Trophoblast cell (in vitro differentiated cells and primary cell): ENCODE results near the gene ZNF692.

Experiments
- DNase-seq, 2 donors: peaks; one replicate each; pipeline ENCODE4 v3.0.0-alpha.2; 2016
- H2AFZ ChIP-seq: 2 replicates; pipeline ENCODE4 v1.6.1; 2013; ENCODE audit warnings: low read length, moderate library complexity, mild to moderate bottlenecking; ENCODE audit not compliant: insufficient read depth, poor library complexity
- H2AK5ac ChIP-seq: 2 replicates; pipeline ENCODE4 v1.6.1; 2013; ENCODE audit warnings: mild to moderate bottlenecking, low read length
- H2BK120ac ChIP-seq: 2 replicates; pipeline ENCODE4 v1.6.1; 2013; ENCODE audit warnings: low read length, mild to moderate bottlenecking, moderate library complexity; ENCODE audit not compliant: insufficient read depth, poor library complexity
- H2BK12ac ChIP-seq: 2 replicates; pipeline ENCODE4 v1.6.1; 2013; ENCODE audit warnings: mild to moderate bottlenecking, low read length, moderate library complexity
- H2BK5ac ChIP-seq: 2 replicates; pipeline ENCODE4 v1.6.1; 2013; ENCODE audit warnings: low read length, low read depth, moderate library complexity, mild to moderate bottlenecking; ENCODE audit not compliant: poor library complexity
- H3K14ac ChIP-seq: 2 replicates; pipeline ENCODE4 v1.6.1; 2013; ENCODE audit warnings: mild to moderate bottlenecking, low read length
- H3K18ac ChIP-seq: 2 replicates; pipeline ENCODE4 v1.6.1; 2013; ENCODE audit warnings: mild to moderate bottlenecking, low read length
- H3K23ac ChIP-seq: 2 replicates; pipeline ENCODE4 v1.6.1; 2013; ENCODE audit warnings: low read length
- H3K27ac ChIP-seq: 2 replicates; pipeline ENCODE4 v1.5.1; 2013; ENCODE audit warnings: low read depth, mild to moderate bottlenecking, inconsistent platforms, low read length, moderate library complexity
- H3K27me3 ChIP-seq: 2 replicates; pipeline ENCODE4 v1.6.1; 2013; ENCODE audit warnings: inconsistent platforms, mild to moderate bottlenecking, low read length, moderate library complexity; ENCODE audit not compliant: insufficient read depth
- H3K36me3 ChIP-seq, 2 experiments: 1 replicate in 1 of 2; 2 replicates in 1 of 2; pipeline ENCODE4 v1.6.1; 2013; ENCODE audit warnings: low read length in 2 of 2, mild to moderate bottlenecking in 2 of 2, moderate library complexity in 1 of 2; ENCODE audit not compliant: insufficient read depth in 2 of 2, control insufficient read depth in 1 of 2
- H3K4ac ChIP-seq: 2 replicates; pipeline ENCODE4 v1.6.1; 2013; ENCODE audit warnings: low read depth, mild to moderate bottlenecking, low read length, moderate library complexity
- H3K4me1 ChIP-seq, 2 experiments: 1 replicate in 1 of 2; 2 replicates in 1 of 2; pipeline ENCODE4 v1.6.1; 2013; ENCODE audit warnings: low read length in 2 of 2, mild to moderate bottlenecking in 2 of 2, moderate library complexity in 1 of 2; ENCODE audit not compliant: insufficient read depth in 2 of 2, control insufficient read depth in 1 of 2
- H3K4me2 ChIP-seq: 2 replicates; pipeline ENCODE4 v1.6.1; 2013; ENCODE audit warnings: inconsistent platforms, mild to moderate bottlenecking, low read length, moderate library complexity
- H3K4me3 ChIP-seq: 2 replicates; pipeline ENCODE4 v1.5.1; 2013; ENCODE audit warnings: mild to moderate bottlenecking, low read depth, low read length, inconsistent platforms
- H3K79me1 ChIP-seq: one replicate; pipeline ENCODE4 v1.6.1; 2013; ENCODE audit warnings: low read length
- H3K79me2 ChIP-seq: 2 replicates; pipeline ENCODE4 v1.6.1; 2013; ENCODE audit warnings: low read length, mild to moderate bottlenecking; ENCODE audit not compliant: control insufficient read depth, insufficient read depth, poor library complexity
- H3K9ac ChIP-seq: 2 replicates; pipeline ENCODE4 v1.6.1; 2013; ENCODE audit warnings: mild to moderate bottlenecking, low read length
- H3K9me3 ChIP-seq: 2 replicates; pipeline ENCODE4 v1.6.1; 2013; ENCODE audit warnings: low read depth, mild to moderate bottlenecking, control low read depth, inconsistent platforms, low read length; ENCODE audit not compliant: insufficient read depth
- H4K12ac ChIP-seq: 2 replicates; pipeline ENCODE4 v1.6.1; 2013; ENCODE audit warnings: low read depth, mild to moderate bottlenecking, low read length, moderate library complexity
- H4K8ac ChIP-seq: 2 replicates; pipeline ENCODE4 v1.6.1; 2013; ENCODE audit warnings: low read depth, mild to moderate bottlenecking, low read length, moderate library complexity
- H4K91ac ChIP-seq: one replicate; pipeline ENCODE4 v1.6.1; 2013; ENCODE audit warnings: low read depth, mild to moderate bottlenecking, low read length, moderate library complexity
- WGBS: extraction: QIAGEN DNeasy Blood & Tissue Kit; methylation state at CpG from one replicate; pipeline ENCODE4 v1.1.7; 2013; ENCODE audit warnings: missing lambda C conversion rate; ENCODE audit not compliant: insufficient read length, insufficient coverage; ENCODE audit errors: extremely low coverage; 5-methylcytosine and 5-hydroxymethylcytosine counted together

Gene ZNF692

DNA sequence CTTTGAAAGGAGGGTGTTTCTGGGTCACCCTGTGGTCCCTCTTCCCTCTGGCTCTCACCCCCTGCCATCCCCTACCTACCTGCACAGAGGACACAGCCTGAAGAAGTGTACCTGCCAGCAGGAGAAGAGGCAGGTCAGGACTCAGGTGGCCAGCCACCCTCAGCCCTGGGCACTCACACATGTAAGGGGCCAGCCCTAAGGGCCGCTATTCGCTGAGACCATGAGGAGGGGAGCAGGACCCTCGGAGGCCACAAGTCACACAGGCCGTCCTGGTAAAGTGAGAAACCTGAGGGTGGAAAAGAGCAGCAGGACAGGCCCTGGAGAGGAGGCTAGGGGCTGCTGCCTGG is 1.2 kb downstream of the ZNF692 start:
- no CpG with 5 or more reads among the region's 4 CpGs for WGBS
- Histone ChIP-seq H2BK120ac (peak overlapping the region; percentile 45), H3K4me2 (peak overlapping the region; percentile 95), H3K79me1 (peaks cover 17% of the 10 kb centered on the region), H3K9ac (peak overlapping the region; percentile 57), H3K4ac (peak overlapping the region; percentile 82), H3K14ac (peak overlapping the region; percentile 91), H4K12ac (peak overlapping the region; percentile 43), H4K91ac (peak overlapping the region; percentile 91), H4K8ac (peak overlapping the region; percentile 90), H3K9me3 (peaks cover 2% of the 10 kb centered on the region), H3K27me3 (no peaks in the 10 kb centered on the region), H3K4me1 (peaks cover 13% of the 10 kb centered on the region in 2 experiments), H2BK5ac (peak overlapping the region; percentile 77), H3K36me3 (peaks cover 18 to 21% of the 10 kb centered on the region in 2 experiments), H3K18ac (peak overlapping the region; percentile 85), H3K79me2 (peaks cover 13% of the 10 kb centered on the region), H3K27ac (peak overlapping the region; percentile 78), H2BK12ac (peak overlapping the region; percentile 80), H3K23ac (no peak overlapping the region), H3K4me3 (peak overlapping the region; percentile 73), H2AK5ac (peak overlapping the region; percentile 85), H2AFZ (peak overlapping the region; percentile 73)
- no peak for DNase-seq

DNA sequence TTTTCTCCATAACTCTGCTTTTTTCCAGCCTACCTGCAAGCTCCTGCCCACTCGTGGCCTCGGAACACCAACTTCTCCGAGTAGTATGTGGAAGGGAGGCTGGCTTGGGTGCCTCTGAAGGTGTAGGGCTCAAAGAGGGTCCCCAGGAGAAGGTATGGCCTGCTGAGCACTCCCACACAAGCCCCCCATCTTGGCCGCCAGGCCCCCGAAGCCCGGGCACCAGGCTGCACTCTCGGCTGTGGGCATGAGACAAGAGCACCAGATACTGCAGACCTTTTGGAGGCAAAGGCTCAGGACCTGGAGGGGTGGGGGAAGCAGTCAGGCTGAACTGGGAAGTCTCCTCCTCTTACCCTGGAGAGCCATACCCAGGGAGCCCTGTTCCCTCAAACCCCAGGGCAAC is 1.7 kb downstream of the ZNF692 start:
- Histone ChIP-seq H3K18ac (peak overlapping the region; percentile 85), H2BK12ac (peak overlapping the region; percentile 80), H3K36me3 (peaks cover 18 to 21% of the 10 kb centered on the region in 2 experiments), H3K27me3 (no peaks in the 10 kb centered on the region), H4K12ac (no peak overlapping the region), H3K9me3 (peaks cover 2% of the 10 kb centered on the region), H3K23ac (no peak overlapping the region), H3K4me3 (no peak overlapping the region), H3K79me2 (peaks cover 13% of the 10 kb centered on the region), H3K4ac (peak overlapping the region; percentile 82), H3K79me1 (peaks cover 17% of the 10 kb centered on the region), H4K91ac (peak overlapping the region; percentile 91), H2BK5ac (no peak overlapping the region), H2BK120ac (no peak overlapping the region), H2AK5ac (peak overlapping the region; percentile 85), H3K4me1 (peaks cover 10 to 11% of the 10 kb centered on the region in 2 experiments), H3K27ac (peak overlapping the region; percentile 78), H4K8ac (peak overlapping the region; percentile 90), H3K4me2 (peak overlapping the region; percentile 95), H3K9ac (no peak overlapping the region), H2AFZ (peak overlapping the region; percentile 73), H3K14ac (peak overlapping the region; percentile 91)
- no peak for DNase-seq
- WGBS = no CpG with 5 or more reads among the region's 7 CpGs

DNA sequence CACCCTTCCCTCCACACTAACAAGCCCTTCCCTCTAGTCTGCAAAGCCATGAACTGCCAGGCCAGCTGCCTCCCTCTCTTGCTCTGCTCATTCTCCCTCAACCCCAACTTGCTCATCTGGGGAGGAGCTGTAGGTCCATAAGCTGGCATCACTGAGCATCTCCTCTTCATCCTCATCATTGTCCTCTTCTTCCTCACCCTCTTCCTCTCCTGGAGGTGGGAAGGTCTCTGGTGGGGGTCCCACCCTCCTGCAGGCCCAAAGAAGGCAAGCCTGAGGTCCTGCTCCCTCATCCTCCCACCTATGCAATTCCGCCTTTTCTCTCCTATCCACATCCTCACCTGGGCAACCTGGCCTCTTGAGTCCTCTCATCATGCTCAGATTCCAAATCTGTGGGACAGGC is 2.7 kb downstream of the ZNF692 start:
- Histone ChIP-seq H3K9ac (no peak overlapping the region), H3K4me3 (no peak overlapping the region), H3K9me3 (peaks cover 2% of the 10 kb centered on the region), H3K36me3 (peaks cover 18 to 29% of the 10 kb centered on the region in 2 experiments), H3K4ac (no peak overlapping the region), H4K8ac (no peak overlapping the region), H2AFZ (no peak overlapping the region), H3K14ac (no peak overlapping the region), H4K12ac (no peak overlapping the region), H2BK5ac (no peak overlapping the region), H3K4me1 (peaks cover 10 to 11% of the 10 kb centered on the region in 2 experiments), H3K79me2 (peaks cover 13% of the 10 kb centered on the region), H3K27me3 (no peaks in the 10 kb centered on the region), H3K4me2 (no peak overlapping the region), H2BK120ac (no peak overlapping the region), H4K91ac (no peak overlapping the region), H3K27ac (no peak overlapping the region), H3K18ac (no peak overlapping the region), H3K23ac (no peak overlapping the region), H3K79me1 (peaks cover 17% of the 10 kb centered on the region), H2AK5ac (no peak overlapping the region), H2BK12ac (no peak overlapping the region)
- DNase-seq = no peak
- WGBS = no CpG with 5 or more reads among the region's 1 CpG

DNA sequence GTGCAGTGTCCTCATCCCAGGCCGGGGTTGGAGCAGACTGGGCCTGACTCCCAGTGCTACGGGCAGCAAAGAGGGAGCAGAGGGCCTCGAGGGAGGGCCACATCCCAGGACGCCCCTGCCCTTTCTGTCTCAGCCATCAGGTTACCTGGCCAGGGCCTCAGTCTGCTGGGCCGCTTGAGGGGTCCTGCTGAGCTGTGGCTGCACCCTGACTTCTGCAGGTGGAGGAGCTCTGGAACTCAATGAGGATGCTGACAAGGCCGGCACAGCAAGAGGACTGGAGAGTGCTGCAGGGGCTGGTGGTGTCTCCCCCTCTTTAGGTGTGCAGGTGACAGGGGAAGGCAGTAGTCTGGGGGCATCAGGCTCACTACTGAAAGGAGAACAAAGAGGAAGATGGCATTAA is 3.3 kb downstream of the ZNF692 start:
- Histone ChIP-seq H3K4ac (no peak overlapping the region), H4K91ac (no peak overlapping the region), H3K14ac (no peak overlapping the region), H2BK12ac (no peak overlapping the region), H3K9me3 (peaks cover 2% of the 10 kb centered on the region), H4K12ac (peak overlapping the region; percentile 11), H3K9ac (no peak overlapping the region), H3K18ac (no peak overlapping the region), H3K79me1 (peaks cover 17% of the 10 kb centered on the region), H3K27me3 (no peaks in the 10 kb centered on the region), H2BK5ac (no peak overlapping the region), H3K4me1 (peaks cover 11% of the 10 kb centered on the region in 2 experiments), H3K79me2 (peaks cover 13% of the 10 kb centered on the region), H3K27ac (no peak overlapping the region), H3K36me3 (peaks cover 23 to 35% of the 10 kb centered on the region in 2 experiments), H2BK120ac (no peak overlapping the region), H3K4me3 (no peak overlapping the region), H3K4me2 (no peak overlapping the region), H4K8ac (no peak overlapping the region), H2AK5ac (no peak overlapping the region), H2AFZ (no peak overlapping the region), H3K23ac (no peak overlapping the region)
- no peak for DNase-seq
- WGBS = no CpG with 5 or more reads among the region's 6 CpGs
